ENCODE data around the gene NPAS4. TPM values are rescaled to one million over a fixed set of nuclear protein-coding genes. Genes with fewer than 3 reads are reported as not detected.
"Not testable (repeated sequence)": the region's sequence is repeated elsewhere in the genome, so short reads cannot be mapped to it uniquely, and the experiment has no call there.

Gene NPAS4
- total RNA-seq, 2 experiments from 2014 or later = 0.12 TPM; not detected in 1

- Mint-ChIP-seq H3K27me3 (peaks cover 35% of the 10 kb centered on the region), H3K4me1 (peaks cover 14% of the 10 kb centered on the region), H3K9me3 (ENCODE audit: low read depth) (peaks cover 3% of the 10 kb centered on the region), H3K36me3 (no peaks in the 10 kb centered on the region), H3K4me3 (no peak overlapping the region), H3K27ac (no peak overlapping the region)
- CTCF ChIA-PET = interaction anchor here (0.7 to 3.0 kb wide), 15 partner anchors 8 to 256 kb away, joined by 3 to 35 read pairs (median 4); partner anchors contain the start of genes DPP3, MRPL11, PELI3 and RBM4B
- DNase-seq (peak; percentile 91), ATAC-seq (peak; percentile 79)
Measured at GRCh38 chr11:66421492-66422205, 814 bp downstream of the NPAS4 start.

- Mint-ChIP-seq H3K27me3 (peaks cover 4% of the 10 kb centered on the region), H3K4me1 (no peaks in the 10 kb centered on the region), H3K9me3 (ENCODE audit: low read depth) (no peaks in the 10 kb centered on the region), H3K36me3 (no peaks in the 10 kb centered on the region), H3K4me3 (no peak overlapping the region), H3K27ac (no peak overlapping the region)
- no peak for ATAC-seq
- no peak for DNase-seq
- CTCF ChIA-PET = interaction anchor here (5.0 kb wide), 1 partner anchor 18 kb away, joined by 37 read pairs; no protein-coding TSS in a partner anchor
Measured at GRCh38 chr11:66426314-66426713, 5.5 kb downstream of the NPAS4 start.

GRCh38 chr11:66428933-66429332 lies 8.1 kb downstream of the NPAS4 start:
- Mint-ChIP-seq H3K27ac (no peak overlapping the region), H3K27me3 (no peaks in the 10 kb centered on the region), H3K9me3 (ENCODE audit: low read depth) (no peaks in the 10 kb centered on the region), H3K4me1 (no peaks in the 10 kb centered on the region), H3K4me3 (no peak overlapping the region), H3K36me3 (peaks cover 2% of the 10 kb centered on the region)
- ATAC-seq = no peak
- no peak for DNase-seq
- CTCF ChIA-PET = interaction anchor here (1.4 to 5.0 kb wide), 4 partner anchors 10 to 249 kb away, joined by 4 to 37 read pairs (median 15); partner anchors contain the start of genes MRPL11 and RBM4B

DNA sequence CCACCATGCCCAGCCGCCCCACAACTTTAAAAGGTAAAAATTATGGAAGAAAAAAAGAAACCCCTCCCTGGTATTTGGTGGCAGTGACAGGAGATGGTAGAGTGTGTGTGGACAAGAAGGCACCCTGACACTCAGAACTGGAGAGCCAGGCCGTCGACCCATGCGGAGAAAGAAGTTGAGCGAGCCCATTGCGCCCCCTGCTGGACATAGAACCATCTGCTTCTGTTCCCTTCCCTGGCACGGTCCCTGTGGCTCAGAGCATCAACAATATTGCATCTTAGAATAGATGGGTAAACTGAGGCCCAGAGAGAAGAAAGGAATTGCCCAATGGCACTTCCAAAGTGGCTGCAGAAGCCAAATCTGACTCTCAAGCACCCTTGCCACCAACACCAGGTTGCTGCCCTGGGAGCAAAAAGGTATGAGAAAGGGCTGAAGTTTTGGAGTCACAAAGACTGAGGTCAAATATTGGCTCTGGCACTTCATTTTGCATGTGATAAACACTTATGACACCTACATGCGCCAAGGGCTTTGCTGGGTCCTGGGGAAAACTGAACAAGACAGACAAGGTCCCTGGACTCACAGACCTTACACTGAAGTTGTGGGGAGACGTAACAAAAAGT lies 9.3 kb downstream of the NPAS4 start:
- DNase-seq (peak; percentile 82), ATAC-seq (peak; percentile 95)
- no peaks in the 10 kb centered on the region for H3K27me3 Mint-ChIP-seq
- CTCF ChIA-PET = interaction anchor here (0.7 to 5.0 kb wide), 13 partner anchors 9 to 1750 kb away, joined by 3 to 37 read pairs (median 5); partner anchors contain the start of genes DPP3, MRPL11, NPAS4 and RBM4B
- no peak overlapping the region for H3K4me3 Mint-ChIP-seq
- H3K36me3 Mint-ChIP-seq = peaks cover 2% of the 10 kb centered on the region
- no peak overlapping the region for H3K27ac Mint-ChIP-seq
- H3K9me3 Mint-ChIP-seq (ENCODE audit: low read depth) = no peaks in the 10 kb centered on the region
- H3K4me1 Mint-ChIP-seq = no peaks in the 10 kb centered on the region

DNA sequence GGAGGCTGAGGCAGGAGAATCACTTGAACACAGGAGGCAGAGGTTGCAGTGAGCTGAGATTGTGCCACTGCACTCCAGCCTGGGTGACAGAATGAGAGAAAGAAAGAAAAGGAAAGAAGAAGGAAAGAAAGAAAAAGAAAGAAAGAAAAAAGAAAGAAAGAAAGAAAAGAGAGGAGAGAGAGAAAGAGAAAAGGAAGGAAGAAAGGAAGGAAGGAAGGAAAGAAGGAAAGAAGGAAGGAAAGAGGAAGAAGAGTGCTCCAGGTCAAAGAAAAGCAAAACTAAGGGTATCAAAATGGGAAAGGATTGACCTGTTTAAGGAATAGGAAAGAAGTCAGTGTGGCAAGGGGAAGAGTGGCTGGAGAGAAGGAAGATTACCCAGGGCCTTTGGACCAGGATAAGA lies 10.5 kb downstream of the NPAS4 start:
- not testable (repeated sequence) for ATAC-seq; H3K27ac Mint-ChIP-seq; H3K27me3 Mint-ChIP-seq; DNase-seq; H3K9me3 Mint-ChIP-seq (ENCODE audit: low read depth); H3K4me1 Mint-ChIP-seq; H3K36me3 Mint-ChIP-seq; H3K4me3 Mint-ChIP-seq
- CTCF ChIA-PET = interaction anchor here (1.0 to 5.0 kb wide), 3 partner anchors 23 to 247 kb away, joined by 3 to 37 read pairs (median 6); partner anchors contain the start of gene RBM4B

DNA sequence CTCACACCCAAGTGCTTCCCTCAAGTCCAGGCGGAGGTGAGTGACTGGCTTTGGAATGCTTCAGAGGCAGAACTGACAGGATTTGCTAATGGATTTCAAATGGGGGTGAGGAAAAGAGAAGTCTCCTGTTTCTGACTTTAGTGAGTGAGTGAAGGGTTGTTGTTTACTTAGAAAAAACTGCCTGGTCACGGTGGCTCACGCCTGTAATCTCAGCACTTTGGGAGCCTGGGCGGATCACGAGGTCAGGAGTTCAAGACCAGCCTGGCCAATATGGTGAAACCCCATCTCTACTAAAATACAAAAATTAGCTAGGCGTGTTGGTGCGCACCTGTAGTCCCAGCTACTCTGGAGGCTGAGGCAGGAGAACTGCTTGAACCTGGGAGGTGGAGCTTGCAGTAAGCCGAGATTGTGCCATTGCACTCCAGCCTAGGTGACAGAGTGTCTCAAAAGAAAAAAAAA lies 11.1 kb downstream of the NPAS4 start:
- not testable (repeated sequence) for H3K36me3 Mint-ChIP-seq

GRCh38 chr11:66432597-66432996 lies 11.8 kb downstream of the NPAS4 start:
- H3K4me1 Mint-ChIP-seq = peaks cover 9% of the 10 kb centered on the region
- no peaks in the 10 kb centered on the region for H3K9me3 Mint-ChIP-seq (ENCODE audit: low read depth)
- no peak overlapping the region for H3K4me3 Mint-ChIP-seq
- ATAC-seq (no peak), DNase-seq (no peak)
- no peaks in the 10 kb centered on the region for H3K27me3 Mint-ChIP-seq
- peaks cover 9% of the 10 kb centered on the region for H3K36me3 Mint-ChIP-seq
- CTCF ChIA-PET = interaction anchor here (1.5 to 1.8 kb wide), 3 partner anchors 11 to 46 kb away, joined by 3 to 5 read pairs (median 4); partner anchors contain the start of gene NPAS4
- no peak overlapping the region for H3K27ac Mint-ChIP-seq

More for the DNA sequence above, 11.1 kb downstream of the NPAS4 start:
- H3K27ac Mint-ChIP-seq; H3K9me3 Mint-ChIP-seq (ENCODE audit: low read depth); H3K4me1 Mint-ChIP-seq; H3K4me3 Mint-ChIP-seq; DNase-seq; ATAC-seq; H3K27me3 Mint-ChIP-seq: not testable (repeated sequence)
- CTCF ChIA-PET = interaction anchor here (1.5 to 1.7 kb wide), 2 partner anchors 23 to 46 kb away, joined by 3 to 5 read pairs; no protein-coding TSS in a partner anchor

- ATAC-seq = no peak
- H3K4me1 Mint-ChIP-seq = peaks cover 21% of the 10 kb centered on the region
- H3K27ac Mint-ChIP-seq = peak overlapping the region; percentile 92
- H3K27me3 Mint-ChIP-seq = no peaks in the 10 kb centered on the region
- H3K36me3 Mint-ChIP-seq = peaks cover 7% of the 10 kb centered on the region
- DNase-seq = no peak
- no peaks in the 10 kb centered on the region for H3K9me3 Mint-ChIP-seq (ENCODE audit: low read depth)
- peak overlapping the region; percentile 92 for H3K4me3 Mint-ChIP-seq
- CTCF ChIA-PET = interaction anchor here (0.6 to 4.4 kb wide), 27 partner anchors 9 to 240 kb away, joined by 3 to 46 read pairs (median 6); partner anchors contain the start of genes ACTN3, CD248, DPP3 and NPAS4
Measured at GRCh38 chr11:66437979-66438503, 17.2 kb downstream of the NPAS4 start.

- Mint-ChIP-seq H3K36me3 (peaks cover 7% of the 10 kb centered on the region), H3K4me3 (peak within 1 kb of the TSS; percentile 92), H3K27ac (peak within 1 kb of the TSS; percentile 92), H3K27me3 (no peaks in the 10 kb centered on the region), H3K4me1 (peaks cover 21% of the 10 kb centered on the region), H3K9me3 (ENCODE audit: low read depth) (peaks cover 3% of the 10 kb centered on the region)
- CTCF ChIA-PET = interaction anchor here (0.6 to 4.4 kb wide), 39 partner anchors 8 to 685 kb away, joined by 3 to 46 read pairs (median 5); partner anchors contain the start of genes ACTN3, CD248, DPP3 and NPAS4
- ATAC-seq = peak; percentile 98
- DNase-seq = peak; percentile 93
Measured at GRCh38 chr11:66438504-66439466, 17.9 kb downstream of the NPAS4 start, which contains the start of gene MRPL11. TSS of gene MRPL11 (minus strand) at chr11:66438848. CDS start at chr11:66438754, 94 bp downstream.

DNA sequence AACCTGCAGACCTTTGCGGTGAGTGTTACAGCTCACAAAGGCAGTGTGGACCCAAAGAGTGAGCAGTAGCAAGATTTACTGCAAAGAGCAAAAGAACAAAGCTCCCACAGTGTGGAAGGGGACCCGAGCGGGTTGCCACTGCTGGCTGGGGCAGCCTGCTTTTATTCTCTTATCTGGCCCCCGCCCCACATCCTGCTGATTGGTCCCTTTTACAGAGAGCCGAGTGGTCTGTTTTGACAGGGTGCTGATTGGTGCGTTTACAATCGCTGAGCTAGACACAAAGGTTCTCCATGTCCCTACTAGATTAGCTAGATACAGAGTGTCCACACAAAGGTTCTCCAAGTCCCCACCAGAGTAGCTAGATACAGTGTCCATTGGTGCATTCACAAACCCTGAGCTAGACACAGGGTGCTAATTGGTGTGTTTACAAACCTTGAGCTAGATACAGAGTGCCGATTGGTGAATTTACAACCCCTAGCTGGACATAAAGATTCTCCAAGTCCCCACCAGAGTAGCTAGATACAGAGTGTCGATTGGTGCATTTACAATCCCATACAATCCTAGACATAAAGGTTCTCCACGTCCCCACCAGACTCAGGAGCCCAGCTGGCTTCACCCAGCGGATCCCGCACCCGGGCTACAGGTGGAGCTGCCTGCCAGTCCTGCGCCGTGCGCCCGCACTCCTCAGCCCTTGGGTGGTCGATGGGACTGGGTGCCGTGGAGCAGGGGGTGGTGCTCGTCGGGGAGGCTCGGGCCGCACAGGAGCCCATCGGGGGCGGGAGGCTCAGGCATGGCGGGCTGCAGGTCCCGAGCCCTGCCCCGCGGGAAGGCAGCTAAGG lies 19.5 kb downstream of the NPAS4 start:
- not testable (repeated sequence) for H3K36me3 Mint-ChIP-seq; H3K27ac Mint-ChIP-seq; H3K27me3 Mint-ChIP-seq; DNase-seq; H3K9me3 Mint-ChIP-seq (ENCODE audit: low read depth); H3K4me3 Mint-ChIP-seq; ATAC-seq
- H3K4me1 Mint-ChIP-seq = peaks cover 21% of the 10 kb centered on the region
- CTCF ChIA-PET = interaction anchor here (1.7 to 4.4 kb wide), 5 partner anchors 15 to 238 kb away, joined by 5 to 46 read pairs (median 23); partner anchors contain the start of genes DPP3, NPAS4 and RBM4B

GRCh38 chr11:66440940-66441282 lies 20.1 kb downstream of the NPAS4 start:
- H3K4me1 Mint-ChIP-seq = peaks cover 21% of the 10 kb centered on the region
- not testable (repeated sequence) for H3K36me3 Mint-ChIP-seq; ATAC-seq; H3K9me3 Mint-ChIP-seq (ENCODE audit: low read depth); H3K4me3 Mint-ChIP-seq; DNase-seq; H3K27ac Mint-ChIP-seq; H3K27me3 Mint-ChIP-seq
- CTCF ChIA-PET = interaction anchor here (1.1 to 4.4 kb wide), 3 partner anchors 32 to 237 kb away, joined by 3 to 46 read pairs (median 5); partner anchors contain the start of gene RBM4B

Data from activated CD8-positive, alpha-beta memory T cell treated with anti-CD3 and anti-CD28 coated beads, Interleukin-2, amount 10 ng/mL, durations not matched to agents 7 days and 5 days (primary cell).